SK-N-SH (cell line): Measurements from ENCODE around the gene HPN. TPM values are rescaled to one million over a fixed set of nuclear protein-coding genes. Genes with fewer than 3 reads are reported as not detected.

Experiments
- CTCF ChIA-PET: fragments of 300-600, 350-600 bp; formaldehyde crosslinking; extraction: SDS; loops from one replicate; lab custom pipeline; 2021; lab: Yijun Ruan, JAX
- POLR2A ChIA-PET: fragments of 350-600 bp; sonication (Branson Sonifier 250); formaldehyde crosslinking; extraction: SDS; loops from one replicate; lab custom pipeline; 2020; ENCODE audit warnings: antibody characterized with exemption, inconsistent platforms; lab: Yijun Ruan, JAX
- DNase-seq: peaks from one replicate; pipeline ENCODE4 v3.0.0; 2012
- H2AFZ ChIP-seq: fragments of 200-600 bp; sonication (generic); 2 replicates; pipeline ENCODE4 v1.8.1; 2016; ENCODE audit warnings: antibody characterized with exemption, mild to moderate bottlenecking, low read depth
- H3F3A ChIP-seq: fragments of 200-600 bp; sonication (generic); replicated peaks from 2 replicates; pipeline ENCODE3; 2016; ENCODE audit warnings: antibody characterized with exemption, mild to moderate bottlenecking; ENCODE audit not compliant: insufficient read depth
- H3K27ac ChIP-seq, 2 experiments: fragments of 200-500 bp in 1 of 2; fragments of 200-600 bp in 1 of 2; sonication (Bioruptor generic) in 1 of 2; sonication (generic), shearing (Covaris generic) in 1 of 2; 2 replicates each; pipeline versions ENCODE4 v1.5.1 to v1.6.1; 2014 to 2016; ENCODE audit warnings: low read depth in 2 of 2, inconsistent platforms in 1 of 2, low read length in 1 of 2, mild to moderate bottlenecking in 1 of 2, mixed read lengths in 1 of 2
- H3K27me3 ChIP-seq: fragments of 200-600 bp; sonication (generic), shearing (Covaris generic); 2 replicates; pipeline ENCODE4 v1.6.1; 2016; ENCODE audit warnings: mixed run types; ENCODE audit not compliant: insufficient read depth
- H3K36me3 ChIP-seq, 2 experiments: fragments of 200-500 bp in 1 of 2; fragments of 200-600 bp in 1 of 2; sonication (Bioruptor generic) in 1 of 2; sonication (generic) in 1 of 2; replicated peaks in 1 of 2; 2 replicates each; pipeline versions ENCODE3 to v1.5.1; 2014 to 2016; ENCODE audit warnings: low read length in 1 of 2, mild to moderate bottlenecking in 1 of 2; ENCODE audit not compliant: insufficient read depth in 2 of 2, control insufficient read depth in 1 of 2
- H3K4me1 ChIP-seq, 2 experiments: fragments of 200-500 bp in 1 of 2; fragments of 200-600 bp in 1 of 2; sonication (Bioruptor generic) in 1 of 2; sonication (generic), shearing (Covaris generic) in 1 of 2; 2 replicates each; pipeline versions ENCODE4 v1.5.1 to v1.6.1; 2014 to 2016; ENCODE audit warnings: low read depth in 1 of 2, low read length in 1 of 2, mixed run types in 1 of 2; ENCODE audit not compliant: insufficient read depth in 2 of 2, control insufficient read depth in 1 of 2
- H3K4me2 ChIP-seq: fragments of 200-600 bp; sonication (generic), shearing (Covaris generic); 2 replicates; pipeline ENCODE4 v1.6.1; 2017; ENCODE audit warnings: mixed run types
- H3K4me3 ChIP-seq, 2 experiments: fragments of 200-500 bp in 1 of 2; fragments of 200-600 bp in 1 of 2; sonication (Bioruptor generic) in 1 of 2; sonication (generic), shearing (Covaris generic) in 1 of 2; 2 replicates each; pipeline versions ENCODE4 v1.5.1 to v1.8.1; 2014 to 2016; ENCODE audit warnings: low read depth in 2 of 2, inconsistent platforms in 1 of 2, low read length in 1 of 2, mild to moderate bottlenecking in 1 of 2, mixed read lengths in 1 of 2, moderate library complexity in 1 of 2
- H3K79me2 ChIP-seq: fragments of 200-600 bp; sonication (generic); 2 replicates; pipeline ENCODE4 v1.8.1; 2017; ENCODE audit warnings: mild to moderate bottlenecking; ENCODE audit not compliant: insufficient read depth
- H3K9ac ChIP-seq: fragments of 200-600 bp; sonication (generic); 2 replicates; pipeline ENCODE4 v1.6.1; 2017; ENCODE audit warnings: mixed run types
- H3K9me2 ChIP-seq: fragments of 200-600 bp; sonication (generic); 2 replicates; pipeline ENCODE4 v1.6.1; 2017; ENCODE audit warnings: mixed run types
- H3K9me3 ChIP-seq: fragments of 200-600 bp; sonication (generic); 2 replicates; pipeline ENCODE4 v1.6.1; 2017; ENCODE audit warnings: mixed run types, mild to moderate bottlenecking, moderate library complexity
- H4K20me1 ChIP-seq: fragments of 200-600 bp; sonication (generic); 2 replicates; pipeline ENCODE4 v1.6.1; 2017; ENCODE audit warnings: mild to moderate bottlenecking, mixed run types; ENCODE audit not compliant: insufficient read depth
- CTCF ChIP-seq: fragments of 200-600 bp; sonication (generic); IDR thresholded peaks from 2 replicates; pipeline ENCODE4 v1.6.1; 2017; ENCODE audit warnings: antibody characterized with exemption, mild to moderate bottlenecking, moderate library complexity
- FOXJ3 ChIP-seq: sonication (generic); formaldehyde crosslinking; IDR thresholded peaks from 2 replicates; pipeline ENCODE4 v1.5.1; 2020; ENCODE audit warnings: mild to moderate bottlenecking, missing genetic modification reagents
- IRF3 ChIP-seq: fragments of 150-350 bp; IDR thresholded peaks from 2 replicates; pipeline ENCODE4 v1.6.1; 2016; ENCODE audit warnings: mild to moderate bottlenecking, low read depth, low read length
- MEF2A ChIP-seq: IDR thresholded peaks from 2 replicates; pipeline ENCODE4 v1.4.0; 2012; ENCODE audit warnings: low read depth, borderline replicate concordance
- MXI1 ChIP-seq: IDR thresholded peaks from 2 replicates; pipeline ENCODE4 v1.6.1; 2012; ENCODE audit warnings: mild to moderate bottlenecking, low read depth, low read length, improper control_type of control experiment
- PBX3 ChIP-seq: IDR thresholded peaks from 2 replicates; pipeline ENCODE4; 2012
- POLR2AphosphoS5 ChIP-seq: IDR thresholded peaks from 2 replicates; pipeline ENCODE4 v1.6.1; 2012; ENCODE audit warnings: low read depth, low read length
- RFX5 ChIP-seq: IDR thresholded peaks from 2 replicates; pipeline ENCODE4 v1.6.1; 2012; ENCODE audit warnings: mild to moderate bottlenecking, improper control_type of control experiment, low read length
- SMC3 ChIP-seq: IDR thresholded peaks from 2 replicates; pipeline ENCODE4 v1.6.1; 2012; ENCODE audit warnings: low read depth, low read length, improper control_type of control experiment
- TAF1 ChIP-seq: IDR thresholded peaks from 2 replicates; pipeline ENCODE4 v1.6.1; 2012; ENCODE audit warnings: low read depth, mild to moderate bottlenecking, low read length, moderate library complexity, borderline replicate concordance
- TCF12 ChIP-seq: IDR thresholded peaks from 2 replicates; pipeline ENCODE4 v1.4.0; 2012
- USF1 ChIP-seq: IDR thresholded peaks from 2 replicates; pipeline ENCODE4 v1.4.0; 2012; ENCODE audit warnings: low read depth, borderline replicate concordance
- WGBS: methylation state at CpG from one replicate; pipeline ENCODE4 v1.1.6; 2017; ENCODE audit warnings: low lambda C conversion rate; 5-methylcytosine and 5-hydroxymethylcytosine counted together
- polyA plus RNA-seq, 3 experiments: library from polyadenylated mRNA; depleted of rRNA; stranded (reverse); fragments of >200 nt; gene quantifications; 2 replicates each; pipeline ENCODE4 v1.2.3, GENCODE V29; 2012

HPN gene
- polyA plus RNA-seq, 1 of the 3 experiments (the other 2 are of a cell fraction): 0.05 TPM

- TF ChIP-seq IRF3: no peak
- TF ChIP-seq MXI1: no peak
- no peak for TF ChIP-seq MEF2A
- no peak for TF ChIP-seq USF1
Measured at GRCh38 chr19:35110974-35111373, 69.5 kb downstream of the HPN start (continued).

- Histone ChIP-seq H3K9ac (no peak overlapping the region), H3K4me2 (no peak overlapping the region), H3K79me2 (no peaks in the 10 kb centered on the region), H3K9me2 (no peaks in the 10 kb centered on the region), H4K20me1 (no peaks in the 10 kb centered on the region), H2AFZ (no peak overlapping the region), H3K4me3 (no peak overlapping the region), H3K27ac (no peak overlapping the region), H3K9me3 (no peaks in the 10 kb centered on the region), H3K27me3 (no peaks in the 10 kb centered on the region; the same call in 1 of the 2 replicates), H3F3A (no peaks in the 10 kb centered on the region), H3K36me3 (no peaks in the 10 kb centered on the region), H3K4me1 (peaks cover 0 to 8% of the 10 kb centered on the region in 2 experiments; a peak in 1 of 4 replicates)
- DNase-seq: no peak
- 81% methylated on average over 10 of the region's 15 CpGs for WGBS
- ChIA-PET CTCF (interaction anchor here (1.0 kb wide), 1 partner anchor 24 kb away, joined by 3 read pairs; no protein-coding TSS in a partner anchor), POLR2A (no interaction called here)
- TF ChIP-seq PBX3: no peak
- TF ChIP-seq CTCF: no peak
- TF ChIP-seq RFX5: no peak
- TF ChIP-seq TCF12: no peak
- TF ChIP-seq FOXJ3 (CRISPR knock-in tag): no peak
- TF ChIP-seq TAF1: no peak
- TF ChIP-seq POLR2AphosphoS5: no peak
- TF ChIP-seq SMC3: no peak
- TF ChIP-seq, all 33 proteins: peak for 0
Measured at GRCh38 chr19:35112995-35113688, 71.6 kb downstream of the HPN start.
